HCT116 (cell line): ENCODE measurements around the gene SHISA2. TPM values are rescaled to one million over a fixed set of nuclear protein-coding genes. Genes with fewer than 3 reads are reported as not detected.

Experiments
- ATAC-seq: fragments of 200-7000 bp; cut with Tn5 transposase; 2 replicates; pipeline ENCODE4 v1.9.1; 2020; ENCODE audit warnings: mild to moderate bottlenecking, moderate library complexity
- BruUV-seq: library from RNA; stranded (reverse); fragments of 400-500 nt; replicated peaks from 2 replicates; lab custom pipeline; 2021; lab: Mats Ljungman, UMichigan
- CTCF ChIA-PET: fragments of 300-600 bp; sonication (Branson Sonifier 250); formaldehyde crosslinking; loops from one replicate; lab custom pipeline; 2021; ENCODE audit warnings: antibody characterized with exemption; lab: Charles Lee
- POLR2A ChIA-PET: fragments of 300-600, 350-600 bp; sonication (Branson Sonifier 250); formaldehyde crosslinking; loops from one replicate; lab custom pipeline; 2021; ENCODE audit warnings: antibody characterized with exemption; lab: Charles Lee
- RAD21 ChIA-PET, 2 experiments: fragments of 300-600 bp; sonication (Branson Sonifier 250); formaldehyde crosslinking; loops; one replicate each; lab custom pipeline; 2023; ENCODE audit warnings: low total read pairs in 2 of 2; ENCODE audit not compliant: uncharacterized antibody in 2 of 2, unreplicated experiment in 2 of 2, low non-redundant PET in 1 of 2; lab: Charles Lee
- DNase-seq: peaks from one replicate; pipeline ENCODE4 v3.0.0-alpha.2; 2010; ENCODE audit warnings: low read depth, low spot score
- H2AFZ ChIP-seq: fragments of 200-600 bp; shearing (Covaris generic), sonication (generic); 2 replicates; pipeline ENCODE4 v1.6.1; 2017; ENCODE audit warnings: low read depth, mixed run types, mixed read lengths, antibody characterized with exemption, low read length; ENCODE audit not compliant: poor library complexity, severe bottlenecking
- H3K27ac ChIP-seq: 2 replicates; pipeline ENCODE4 v1.5.1; 2012; ENCODE audit warnings: low read depth, low read length
- H3K27me3 ChIP-seq: fragments of 200-600 bp; sonication (generic); 2 replicates; pipeline ENCODE4 v1.6.1; 2016; ENCODE audit warnings: mixed run types, low read length, mixed read lengths; ENCODE audit not compliant: insufficient read depth
- H3K36me3 ChIP-seq, 2 experiments: fragments of 200-500 bp in 1 of 2; fragments of 200-600 bp in 1 of 2; sonication (Bioruptor generic) in 1 of 2; sonication (generic) in 1 of 2; 2 replicates each; pipeline versions ENCODE4 v1.5.1 to v1.6.1; 2014 to 2016; ENCODE audit warnings: low read length in 2 of 2, inconsistent platforms in 1 of 2, mixed read lengths in 1 of 2, mixed run types in 1 of 2; ENCODE audit not compliant: insufficient read depth in 2 of 2, control insufficient read depth in 1 of 2
- H3K4me1 ChIP-seq, 2 experiments: fragments of 200-600 bp in 1 of 2; sonication (generic) in 1 of 2; 2 replicates each; pipeline versions ENCODE4 v1.5.1 to v1.6.1; 2012 to 2017; ENCODE audit warnings: low read length in 2 of 2, inconsistent platforms in 1 of 2, mild to moderate bottlenecking in 1 of 2, mixed read lengths in 1 of 2, mixed run types in 1 of 2, moderate library complexity in 1 of 2; ENCODE audit not compliant: insufficient read depth in 2 of 2, control insufficient read depth in 1 of 2
- H3K4me2 ChIP-seq: fragments of 200-600 bp; sonication (generic); 2 replicates; pipeline ENCODE4 v1.6.1; 2017; ENCODE audit warnings: mixed run types, low read length, mixed read lengths
- H3K4me3 ChIP-seq, 2 experiments: fragments of 200-600 bp in 1 of 2; sonication (generic) in 1 of 2; replicated peaks in 1 of 2; 2 replicates each; pipeline ENCODE4 v1.5.1; 2011 to 2016; ENCODE audit warnings: low read length in 2 of 2, control low read depth in 1 of 2, low read depth in 1 of 2, mild to moderate bottlenecking in 1 of 2, mixed read lengths in 1 of 2, mixed run types in 1 of 2
- H3K79me2 ChIP-seq: fragments of 200-600 bp; sonication (generic); 2 replicates; pipeline ENCODE4 v1.6.1; 2017; ENCODE audit warnings: mild to moderate bottlenecking, mixed run types, low read length, moderate library complexity, mixed read lengths; ENCODE audit not compliant: insufficient read depth
- H3K9ac ChIP-seq: fragments of 200-600 bp; sonication (generic); 2 replicates; pipeline ENCODE4 v1.6.1; 2016; ENCODE audit warnings: low read length, mixed read lengths
- H3K9me2 ChIP-seq: fragments of 200-600 bp; sonication (generic), shearing (Covaris generic); 2 replicates; pipeline ENCODE4 v1.6.1; 2017; ENCODE audit warnings: mixed run types, mild to moderate bottlenecking, moderate library complexity; ENCODE audit not compliant: insufficient read depth
- H3K9me3 ChIP-seq, 2 experiments: fragments of 200-500 bp in 1 of 2; fragments of 200-600 bp in 1 of 2; sonication (Bioruptor generic) in 1 of 2; sonication (generic) in 1 of 2; 2 replicates each; pipeline ENCODE4 v1.6.1; 2014 to 2017; ENCODE audit warnings: low read length in 2 of 2, mixed read lengths in 2 of 2, inconsistent platforms in 1 of 2, low read depth in 1 of 2, mild to moderate bottlenecking in 1 of 2, mixed run types in 1 of 2, moderate library complexity in 1 of 2; ENCODE audit not compliant: control insufficient read depth in 1 of 2, insufficient read depth in 1 of 2
- H4K20me1 ChIP-seq: fragments of 200-600 bp; sonication (generic), shearing (Covaris generic); 2 replicates; pipeline ENCODE4 v1.6.1; 2017; ENCODE audit warnings: mixed run types, mild to moderate bottlenecking, moderate library complexity; ENCODE audit not compliant: insufficient read depth
- CEBPB ChIP-seq: IDR thresholded peaks from 2 replicates; pipeline ENCODE4 v1.6.1; 2012; ENCODE audit warnings: low read depth
- ELF1 ChIP-seq: IDR thresholded peaks from 2 replicates; pipeline ENCODE4 v1.6.1; 2012; ENCODE audit warnings: low read depth, borderline replicate concordance
- JUND ChIP-seq: IDR thresholded peaks from 2 replicates; pipeline ENCODE4 v1.6.1; 2012
- RAD21 ChIP-seq: IDR thresholded peaks from 2 replicates; pipeline ENCODE4 v1.6.1; 2012; ENCODE audit warnings: low read depth, mild to moderate bottlenecking
- SIN3A ChIP-seq: IDR thresholded peaks from 2 replicates; pipeline ENCODE4 v1.6.1; 2012; ENCODE audit warnings: low read depth
- SP1 ChIP-seq: IDR thresholded peaks from 2 replicates; pipeline ENCODE4 v1.6.1; 2012; ENCODE audit warnings: low read depth
- SRF ChIP-seq: IDR thresholded peaks from 2 replicates; pipeline ENCODE4 v1.6.1; 2012; ENCODE audit warnings: low read depth
- YY1 ChIP-seq: IDR thresholded peaks from 2 replicates; pipeline ENCODE4 v1.6.1; 2011; ENCODE audit warnings: low read length, low read depth, moderate library complexity, mild to moderate bottlenecking; ENCODE audit not compliant: insufficient replicate concordance; ENCODE audit errors: extremely low read depth
- intact Hi-C: fragments of 100-400 bp; cut with micrococcal nuclease; formaldehyde crosslinking; loops from 2 replicates; pipeline ENCODE4 v1.10.0; 2022
- total RNA-seq: library from RNA; stranded (reverse); gene quantifications from one replicate; pipeline ENCODE4 v1.2.1, GENCODE V29; 2021; ENCODE audit not compliant: unreplicated experiment
- TF ChIP-seq, protein P1 (sequence below): IDR thresholded peaks from 2 replicates; pipeline ENCODE4 v1.6.1; 2012; ENCODE audit warnings: low read depth
- TF ChIP-seq, protein P2 (sequence below), 3 experiments: fragments of 200-600 bp in 1 of 3; sonication (generic) in 1 of 3; IDR thresholded peaks in 2 of 3; conservative IDR thresholded peaks in 1 of 3; 2 replicates each; pipeline ENCODE4 v1.5.1; 2012 to 2017; ENCODE audit warnings: low read depth in 2 of 3, low read length in 2 of 3, antibody characterized with exemption in 1 of 3, borderline replicate concordance in 1 of 3, control low read depth in 1 of 3, mild to moderate bottlenecking in 1 of 3, mixed read lengths in 1 of 3, mixed run types in 1 of 3, moderate library complexity in 1 of 3; ENCODE audit not compliant: insufficient read depth in 1 of 3

The SHISA2 gene
- total RNA-seq, 1 experiment from 2014 or later = not detected

DNA sequence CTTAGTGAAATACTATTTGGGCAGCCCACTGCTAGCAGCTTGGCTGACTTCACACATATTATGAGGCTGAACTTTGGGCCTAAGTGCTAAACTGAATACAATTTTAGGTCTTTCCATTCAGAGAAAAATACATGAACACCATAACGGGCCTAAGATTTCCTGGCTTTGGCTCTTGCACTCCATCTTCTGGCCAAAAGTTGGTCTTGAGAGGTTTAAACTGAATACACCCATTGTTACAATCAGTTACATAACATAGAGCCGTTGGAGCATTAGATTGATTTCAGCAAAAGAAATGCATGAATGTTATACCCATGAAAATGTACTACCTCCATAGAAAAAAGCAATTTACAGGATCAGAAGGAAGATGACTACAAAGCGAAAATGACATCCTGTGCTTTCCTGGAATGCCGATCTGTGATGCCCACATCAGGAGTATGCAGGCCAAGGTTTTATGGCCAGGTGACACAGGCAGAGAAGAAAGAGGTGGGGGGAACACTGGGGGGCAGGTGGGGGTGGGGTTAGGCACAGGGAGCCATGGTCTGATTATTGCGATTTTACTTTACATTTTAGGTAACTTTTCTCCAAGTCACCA lies 11.1 kb upstream of the SHISA2 start:
- H3K4me2 ChIP-seq = no peak overlapping the region
- DNase-seq = peak; percentile 31
- BruUV-seq = no TSS peak

DNA sequence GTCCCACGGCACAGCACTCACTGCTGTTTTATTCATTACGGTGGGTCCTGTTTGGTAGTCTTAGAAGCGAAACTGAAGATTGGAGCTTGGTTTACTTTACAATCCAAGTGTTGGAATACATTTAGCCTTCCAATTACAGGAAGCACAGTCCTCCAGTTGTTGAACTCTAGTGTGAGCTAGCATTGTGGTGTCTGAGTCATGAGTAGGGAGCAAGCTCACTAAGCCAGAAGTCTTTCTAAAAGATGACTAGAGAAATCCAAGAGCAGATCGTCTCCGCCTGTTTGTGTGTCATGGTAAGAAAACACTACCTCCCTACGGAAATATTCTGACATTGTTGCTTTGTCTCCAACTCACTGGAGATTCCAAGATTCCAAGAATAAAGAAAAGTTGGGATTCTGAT lies 10.1 kb upstream of the SHISA2 start:
- H2AFZ ChIP-seq = no peak overlapping the region
- POLR2A ChIA-PET = no interaction called here
- RAD21 ChIA-PET = no interaction called here
- ATAC-seq (no peak), DNase-seq (no peak)
- no peak overlapping the region for H3K27ac ChIP-seq
- H3K36me3 ChIP-seq = no peaks in the 10 kb centered on the region
- intact Hi-C loops = loop anchor here (2.0 kb wide), 1 partner anchor 487 kb away; no protein-coding TSS in a partner anchor
- H3K4me2 ChIP-seq = no peak overlapping the region
- H3K4me3 ChIP-seq = no peak overlapping the region
- H3K9me2 ChIP-seq = no peaks in the 10 kb centered on the region
- no peaks in the 10 kb centered on the region for H3K9me3 ChIP-seq
- no TSS peak for BruUV-seq
- peaks cover 39% of the 10 kb centered on the region for H3K27me3 ChIP-seq
- no peak overlapping the region for H3K9ac ChIP-seq
- CTCF ChIA-PET = interaction anchor here (1.2 kb wide), 1 partner anchor 488 kb away, joined by 6 read pairs; no protein-coding TSS in a partner anchor
- no peaks in the 10 kb centered on the region for H4K20me1 ChIP-seq
- no peaks in the 10 kb centered on the region for H3K4me1 ChIP-seq
- H3K79me2 ChIP-seq = no peaks in the 10 kb centered on the region
- TF ChIP-seq ELF1 = no peak
- TF ChIP-seq, protein P1, sequence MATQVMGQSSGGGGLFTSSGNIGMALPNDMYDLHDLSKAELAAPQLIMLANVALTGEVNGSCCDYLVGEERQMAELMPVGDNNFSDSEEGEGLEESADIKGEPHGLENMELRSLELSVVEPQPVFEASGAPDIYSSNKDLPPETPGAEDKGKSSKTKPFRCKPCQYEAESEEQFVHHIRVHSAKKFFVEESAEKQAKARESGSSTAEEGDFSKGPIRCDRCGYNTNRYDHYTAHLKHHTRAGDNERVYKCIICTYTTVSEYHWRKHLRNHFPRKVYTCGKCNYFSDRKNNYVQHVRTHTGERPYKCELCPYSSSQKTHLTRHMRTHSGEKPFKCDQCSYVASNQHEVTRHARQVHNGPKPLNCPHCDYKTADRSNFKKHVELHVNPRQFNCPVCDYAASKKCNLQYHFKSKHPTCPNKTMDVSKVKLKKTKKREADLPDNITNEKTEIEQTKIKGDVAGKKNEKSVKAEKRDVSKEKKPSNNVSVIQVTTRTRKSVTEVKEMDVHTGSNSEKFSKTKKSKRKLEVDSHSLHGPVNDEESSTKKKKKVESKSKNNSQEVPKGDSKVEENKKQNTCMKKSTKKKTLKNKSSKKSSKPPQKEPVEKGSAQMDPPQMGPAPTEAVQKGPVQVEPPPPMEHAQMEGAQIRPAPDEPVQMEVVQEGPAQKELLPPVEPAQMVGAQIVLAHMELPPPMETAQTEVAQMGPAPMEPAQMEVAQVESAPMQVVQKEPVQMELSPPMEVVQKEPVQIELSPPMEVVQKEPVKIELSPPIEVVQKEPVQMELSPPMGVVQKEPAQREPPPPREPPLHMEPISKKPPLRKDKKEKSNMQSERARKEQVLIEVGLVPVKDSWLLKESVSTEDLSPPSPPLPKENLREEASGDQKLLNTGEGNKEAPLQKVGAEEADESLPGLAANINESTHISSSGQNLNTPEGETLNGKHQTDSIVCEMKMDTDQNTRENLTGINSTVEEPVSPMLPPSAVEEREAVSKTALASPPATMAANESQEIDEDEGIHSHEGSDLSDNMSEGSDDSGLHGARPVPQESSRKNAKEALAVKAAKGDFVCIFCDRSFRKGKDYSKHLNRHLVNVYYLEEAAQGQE = no peak
- TF ChIP-seq YY1 = no peak
- TF ChIP-seq, protein P2, sequence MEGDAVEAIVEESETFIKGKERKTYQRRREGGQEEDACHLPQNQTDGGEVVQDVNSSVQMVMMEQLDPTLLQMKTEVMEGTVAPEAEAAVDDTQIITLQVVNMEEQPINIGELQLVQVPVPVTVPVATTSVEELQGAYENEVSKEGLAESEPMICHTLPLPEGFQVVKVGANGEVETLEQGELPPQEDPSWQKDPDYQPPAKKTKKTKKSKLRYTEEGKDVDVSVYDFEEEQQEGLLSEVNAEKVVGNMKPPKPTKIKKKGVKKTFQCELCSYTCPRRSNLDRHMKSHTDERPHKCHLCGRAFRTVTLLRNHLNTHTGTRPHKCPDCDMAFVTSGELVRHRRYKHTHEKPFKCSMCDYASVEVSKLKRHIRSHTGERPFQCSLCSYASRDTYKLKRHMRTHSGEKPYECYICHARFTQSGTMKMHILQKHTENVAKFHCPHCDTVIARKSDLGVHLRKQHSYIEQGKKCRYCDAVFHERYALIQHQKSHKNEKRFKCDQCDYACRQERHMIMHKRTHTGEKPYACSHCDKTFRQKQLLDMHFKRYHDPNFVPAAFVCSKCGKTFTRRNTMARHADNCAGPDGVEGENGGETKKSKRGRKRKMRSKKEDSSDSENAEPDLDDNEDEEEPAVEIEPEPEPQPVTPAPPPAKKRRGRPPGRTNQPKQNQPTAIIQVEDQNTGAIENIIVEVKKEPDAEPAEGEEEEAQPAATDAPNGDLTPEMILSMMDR (IDR thresholded peaks at IDR 0.05 in 2 of 3, conservative IDR thresholded peaks at IDR 0.05 in 1 of 3; ENCODE audit: borderline replicate concordance in 1 of 3, insufficient read depth in 1 of 3, low read depth in 2 of 3, low read length in 2 of 3) = no peak
- no peak for TF ChIP-seq JUND
- no peak for TF ChIP-seq CEBPB

More for the DNA sequence above, 11.1 kb upstream of the SHISA2 start:
- RAD21 ChIA-PET = no interaction called here
- H3K9ac ChIP-seq = no peak overlapping the region
- H3K9me3 ChIP-seq = no peaks in the 10 kb centered on the region
- CTCF ChIA-PET = interaction anchor here (0.9 kb wide), 1 partner anchor 489 kb away, joined by 3 read pairs; no protein-coding TSS in a partner anchor
- TF ChIP-seq SRF (no peak), SP1 (no peak), RAD21 (peak; percentile 53), SIN3A (no peak), ELF1 (no peak)
- TF ChIP-seq, protein P2 (IDR thresholded peaks at IDR 0.05 in 2 of 3, conservative IDR thresholded peaks at IDR 0.05 in 1 of 3; ENCODE audit: borderline replicate concordance in 1 of 3, insufficient read depth in 1 of 3, low read depth in 2 of 3, low read length in 2 of 3) = peak; percentile 33 to 73 (median 67); a peak in 4 of 6 replicates
- intact Hi-C loops = loop anchor here (2.0 kb wide), 1 partner anchor 488 kb away; no protein-coding TSS in a partner anchor
- H3K27me3 ChIP-seq = peaks cover 39% of the 10 kb centered on the region
- ATAC-seq = peak; percentile 81
- POLR2A ChIA-PET = no interaction called here
- H3K79me2 ChIP-seq = no peaks in the 10 kb centered on the region
- no peak overlapping the region for H3K4me3 ChIP-seq
- no peaks in the 10 kb centered on the region for H3K4me1 ChIP-seq
- H3K27ac ChIP-seq = no peak overlapping the region
- no peaks in the 10 kb centered on the region for H3K36me3 ChIP-seq
- H2AFZ ChIP-seq = no peak overlapping the region
- no peaks in the 10 kb centered on the region for H4K20me1 ChIP-seq
- H3K9me2 ChIP-seq = no peaks in the 10 kb centered on the region
